HT1080 (cell line): ENCODE results near the gene ZSCAN16. TPM values are rescaled to one million over a fixed set of nuclear protein-coding genes. Genes with fewer than 3 reads are reported as not detected.

Source experiments
- DNase-seq: peaks from one replicate; pipeline ENCODE4 v3.0.0-alpha.2; 2015; ENCODE audit warnings: low read depth
- total RNA-seq: library from RNA; depleted of rRNA; stranded (reverse); fragments of >200 nt; shearing (Covaris generic); gene quantifications from 2 replicates; pipeline ENCODE4 v1.2.3, GENCODE V29; 2014; rRNA removed

The ZSCAN16 gene
- total RNA-seq, 1 experiment from 2014 or later: 3.2 TPM

GRCh38 chr6:28171271-28171670 is 46.9 kb downstream of the ZSCAN16 start:
- DNase-seq: no peak

GRCh38 chr6:28172006-28172405 is 47.6 kb downstream of the ZSCAN16 start:
- no peak for DNase-seq

- DNase-seq: no peak
Observed at GRCh38 chr6:28176373-28176772, 52.0 kb downstream of the ZSCAN16 start.

Other genes with a start within 250 kb of the ZSCAN16 start
- gene OR2B2, start 212.2 kb upstream of the ZSCAN16 start, total RNA-seq: not detected in 2 replicates
- not detected in 2 replicates for gene OR2B6, start 167.4 kb upstream of the ZSCAN16 start, total RNA-seq
- gene ZNF165, start 44.0 kb upstream of the ZSCAN16 start, total RNA-seq: 0.39 and 0.43 TPM in 2 replicates
- gene ZKSCAN8, start 17.3 kb downstream of the ZSCAN16 start, total RNA-seq: 6.9 and 9.6 TPM in 2 replicates
- 6.5 and 10.7 TPM in 2 replicates for gene ZSCAN9, start 100.7 kb downstream of the ZSCAN16 start, total RNA-seq
- 3.2 and 4.8 TPM in 2 replicates for gene ZKSCAN4, start 127.7 kb downstream of the ZSCAN16 start, total RNA-seq
- gene NKAPL, start 134.7 kb downstream of the ZSCAN16 start, total RNA-seq: not detected in 2 replicates
- gene ZSCAN26, start 142.5 kb downstream of the ZSCAN16 start, total RNA-seq: 11.1 and 14.5 TPM in 2 replicates
- gene PGBD1, start 157.0 kb downstream of the ZSCAN16 start, total RNA-seq: 6.1 and 6.2 TPM in 2 replicates
- gene ZSCAN31, start 211.5 kb downstream of the ZSCAN16 start, total RNA-seq: 4.3 and 7.3 TPM in 2 replicates
- gene ZKSCAN3, start 225.3 kb downstream of the ZSCAN16 start, total RNA-seq: 2.9 and 3.4 TPM in 2 replicates